ENCODE results near the gene C6orf89.

C6orf89 gene

DNA sequence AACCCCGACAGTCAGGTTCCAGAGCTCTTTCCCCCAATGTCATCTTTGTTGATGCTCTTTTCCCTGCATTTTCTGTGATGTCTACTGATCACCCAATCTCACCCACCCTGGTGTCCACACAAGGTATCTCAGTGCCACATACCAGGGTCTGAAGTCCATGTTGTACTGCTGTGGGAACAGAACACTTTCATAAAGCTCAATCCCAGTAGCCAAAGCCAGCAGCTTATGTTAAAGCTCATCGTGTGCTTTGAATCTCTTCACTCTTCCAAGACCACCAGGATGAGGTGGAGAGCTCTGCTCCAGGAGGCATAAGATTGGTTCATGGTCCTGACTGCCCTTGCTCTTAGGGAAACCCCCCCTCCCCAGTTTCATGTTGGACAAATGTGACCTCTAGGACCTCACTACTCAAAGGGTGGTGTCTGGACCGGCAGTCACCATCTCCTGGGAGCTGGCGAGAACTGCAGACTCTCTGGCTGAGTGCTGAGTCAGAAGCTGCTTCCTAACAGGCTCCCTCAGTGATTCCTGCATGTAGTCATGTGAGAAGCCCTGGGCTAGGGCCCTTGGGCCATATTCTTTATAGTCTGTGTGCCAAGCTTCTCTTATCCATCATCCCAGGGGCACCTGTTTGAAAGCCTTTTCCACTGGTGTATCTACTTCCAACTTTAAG is 33.1 kb upstream of the C6orf89 start:
- DNase-seq (ENCODE audit: low read depth): no peak

DNA sequence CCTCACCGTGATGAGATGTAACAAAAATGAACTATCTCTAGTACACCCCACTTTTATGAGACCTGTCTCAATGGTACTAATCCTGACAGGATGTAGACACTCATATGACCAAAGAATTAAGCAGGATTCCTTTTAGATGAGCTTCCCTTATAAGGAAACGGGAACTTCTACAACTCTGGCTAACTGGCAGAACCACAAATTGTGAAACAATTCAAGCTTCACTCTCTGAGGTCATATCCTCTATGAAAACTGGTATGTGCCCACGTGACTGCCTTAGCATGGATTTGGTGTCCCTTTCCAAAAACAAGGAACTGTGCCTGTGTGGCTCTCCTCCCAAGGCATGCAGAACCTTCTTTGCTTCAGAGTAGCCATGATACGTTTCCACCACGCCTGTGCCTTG is 32.4 kb upstream of the C6orf89 start:
- no peak for DNase-seq (ENCODE audit: low read depth)

- no peak for DNase-seq (ENCODE audit: low read depth)
These were observed 30.0 kb upstream of the C6orf89 start for GRCh38 chr6:36855750-36856149.

- no peak for DNase-seq (ENCODE audit: low read depth)
These were observed 29.5 kb upstream of the C6orf89 start for GRCh38 chr6:36856277-36856676.

GRCh38 chr6:36857325-36857724 is 28.4 kb upstream of the C6orf89 start:
- no peak for DNase-seq (ENCODE audit: low read depth)

GRCh38 chr6:36858407-36858981 is 27.3 kb upstream of the C6orf89 start:
- no peak for DNase-seq (ENCODE audit: low read depth)

GRCh38 chr6:36860126-36860525 is 25.6 kb upstream of the C6orf89 start:
- no peak for DNase-seq (ENCODE audit: low read depth)

GRCh38 chr6:36862164-36862847 is 23.4 kb upstream of the C6orf89 start:
- DNase-seq (ENCODE audit: low read depth): no peak

DNA sequence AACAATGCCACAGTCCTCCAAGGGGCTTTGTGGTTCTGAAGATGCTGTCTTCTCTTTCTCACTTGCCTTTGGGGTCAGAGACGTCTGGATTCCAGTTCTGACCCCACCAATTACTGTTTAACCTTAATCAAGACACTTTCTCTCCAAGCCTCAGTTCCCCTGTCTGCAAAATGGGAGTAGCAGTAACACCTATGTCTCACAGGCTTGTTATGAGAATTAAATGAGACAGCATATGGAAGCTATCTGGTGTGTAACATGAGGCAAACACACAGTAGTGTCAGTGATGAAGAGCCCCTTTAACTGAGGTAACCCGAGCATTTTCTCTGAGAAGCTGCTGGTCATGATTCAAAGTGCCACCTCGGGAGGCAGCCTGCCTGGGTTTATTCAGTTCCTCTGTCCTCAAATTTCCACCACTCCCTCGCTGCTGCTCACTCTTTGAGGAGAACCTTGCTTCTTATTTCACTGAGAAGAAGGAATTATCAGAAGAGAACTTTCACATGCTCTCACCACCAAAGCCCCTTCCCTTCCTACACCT is 22.8 kb upstream of the C6orf89 start:
- no peak for DNase-seq (ENCODE audit: low read depth)

DNA sequence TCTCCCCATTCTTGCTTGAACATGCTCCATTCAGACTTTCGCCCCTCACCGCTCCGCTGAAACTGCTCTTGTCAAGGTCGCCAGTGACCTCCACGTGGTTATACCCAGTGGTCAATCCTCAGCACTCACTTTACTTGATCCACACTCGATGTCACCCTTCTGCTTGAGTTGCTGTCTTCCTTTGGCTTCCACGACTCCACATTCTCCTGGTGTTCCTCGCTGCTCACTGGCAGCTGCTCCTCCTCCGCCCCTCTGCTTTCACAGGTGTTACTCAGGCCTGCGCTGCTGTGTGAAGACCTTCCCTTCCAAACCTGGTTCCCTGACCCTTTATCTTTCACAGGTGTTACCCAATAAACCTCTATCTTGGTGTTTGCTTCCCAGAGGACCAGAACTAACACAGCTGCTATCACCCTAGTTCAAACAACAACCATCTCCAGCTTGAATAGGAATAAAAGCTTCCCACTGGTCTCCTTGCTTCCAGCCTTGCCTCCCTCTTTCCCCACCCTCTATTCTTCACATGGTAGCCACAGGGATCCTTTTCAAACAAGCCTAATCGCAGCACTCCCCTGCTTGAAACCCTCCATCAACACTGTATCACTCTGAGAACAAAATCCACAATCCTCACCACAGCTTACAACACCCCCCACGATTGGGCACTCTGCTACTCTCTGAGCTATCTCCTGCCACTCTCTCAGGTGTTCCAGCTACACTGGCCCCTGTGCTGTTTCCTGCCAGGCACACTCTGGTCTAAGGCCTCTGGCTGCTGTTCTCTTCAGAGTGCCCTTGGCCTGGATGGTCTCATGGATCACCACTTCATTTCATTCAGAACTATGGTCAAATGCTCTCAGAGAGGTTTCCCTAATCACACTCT is 21.8 kb upstream of the C6orf89 start:
- no peak for DNase-seq (ENCODE audit: low read depth)

- no peak for DNase-seq (ENCODE audit: low read depth)
These were observed 19.9 kb upstream of the C6orf89 start for GRCh38 chr6:36865835-36866234.

DNA sequence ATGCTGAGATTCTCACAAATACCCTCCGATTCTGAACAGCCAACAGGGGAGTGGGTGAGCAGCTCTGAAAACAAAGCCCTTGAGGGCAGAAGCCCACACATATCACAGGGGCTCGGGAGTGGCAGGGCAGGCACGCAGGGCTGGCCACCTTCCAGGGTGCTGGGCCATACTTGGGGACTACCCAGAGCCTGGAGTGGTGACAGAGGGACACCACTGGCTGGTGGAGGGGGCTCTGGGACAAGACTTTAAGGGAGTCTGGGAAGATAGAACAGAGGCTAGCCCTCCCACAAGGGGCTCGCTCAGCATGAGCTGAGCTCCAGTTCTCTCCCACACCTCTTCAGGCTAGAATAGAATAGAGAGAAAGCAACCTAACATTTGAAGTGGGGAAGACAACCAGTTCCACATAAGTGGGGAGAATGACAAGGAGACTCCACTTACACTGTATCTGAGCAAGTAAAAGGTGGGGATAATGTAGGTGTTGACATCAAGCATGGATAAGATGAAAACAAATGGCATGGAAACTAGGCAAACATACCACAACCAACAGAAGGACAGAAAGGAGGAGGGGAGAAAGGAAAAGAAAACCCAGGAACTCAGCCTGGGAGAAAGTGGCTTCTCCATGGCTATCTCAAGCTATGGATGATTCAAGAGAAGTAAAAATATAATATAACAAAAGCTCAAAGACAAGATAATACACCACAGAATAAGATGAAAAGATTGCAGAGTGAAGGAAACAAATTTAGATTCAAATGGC is 18.1 kb upstream of the C6orf89 start:
- DNase-seq (ENCODE audit: low read depth): no peak

DNA sequence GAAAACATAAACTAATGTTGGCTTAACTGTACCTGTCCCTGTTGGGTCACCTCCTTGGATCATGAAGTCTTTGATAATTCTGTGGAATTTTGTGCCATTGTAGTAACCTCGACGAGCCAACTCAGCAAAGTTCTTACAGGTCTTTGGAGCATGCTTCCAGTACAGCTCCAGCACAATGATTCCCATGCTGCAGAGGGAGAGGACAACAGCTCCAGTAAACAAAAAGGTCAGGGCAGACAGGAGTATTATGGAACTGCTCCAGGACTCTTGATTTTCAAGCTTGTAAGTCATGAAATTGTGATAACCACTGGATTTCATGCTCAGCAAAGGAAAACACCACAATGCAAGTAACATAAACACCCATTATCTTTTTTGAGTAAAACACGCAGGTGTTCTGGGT is 14.1 kb upstream of the C6orf89 start:
- DNase-seq (ENCODE audit: low read depth): no peak

GRCh38 chr6:36873115-36873514 is 12.6 kb upstream of the C6orf89 start:
- DNase-seq (ENCODE audit: low read depth): no peak

GRCh38 chr6:36873612-36874442 is 11.9 kb upstream of the C6orf89 start:
- DNase-seq (ENCODE audit: low read depth): no peak

- peak; percentile 70 for DNase-seq (ENCODE audit: low read depth)
These were observed 11.1 kb upstream of the C6orf89 start, which contains the start of gene PPIL1 for GRCh38 chr6:36874443-36875249. TSS of gene PPIL1 (minus strand) at chr6:36874803. CDS start at chr6:36874772, 31 bp downstream.

DNA sequence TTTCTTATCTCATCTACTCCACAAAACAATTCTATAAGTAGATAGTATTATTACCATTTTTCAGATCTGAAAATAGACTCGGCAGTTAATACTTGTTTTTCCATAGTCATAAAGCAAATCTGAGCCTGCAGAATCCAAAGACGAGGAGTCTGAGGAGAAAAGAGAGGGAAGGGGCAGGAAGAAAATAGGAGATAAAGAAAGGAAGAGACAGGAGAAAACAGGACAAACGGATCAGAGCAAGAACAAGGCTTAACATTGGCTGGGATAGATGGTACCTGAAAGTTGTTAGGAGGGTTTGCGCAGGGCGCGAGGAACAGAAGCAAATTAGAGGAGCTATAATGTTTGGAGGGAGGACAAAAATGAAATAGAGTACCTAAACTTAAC is 10.5 kb upstream of the C6orf89 start:
- DNase-seq (ENCODE audit: low read depth): no peak

DNA sequence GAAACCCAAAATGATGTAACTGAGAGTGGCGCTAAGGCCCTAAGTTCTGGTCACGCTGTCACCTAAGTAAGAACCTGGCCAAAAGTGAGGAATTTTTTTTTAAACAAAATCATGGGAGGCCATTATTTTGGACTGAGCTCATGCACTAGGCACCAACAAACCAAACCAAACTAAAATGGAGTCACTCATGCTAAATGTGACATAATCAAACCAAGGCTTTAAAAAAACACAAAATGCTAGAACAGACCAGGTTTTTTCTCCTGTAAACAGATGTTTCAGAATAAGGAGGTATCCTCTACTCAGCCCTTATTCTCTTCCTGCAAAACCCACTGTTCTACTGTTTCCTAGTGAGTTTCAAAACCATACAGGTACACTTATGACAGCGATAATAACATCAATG is 1.1 kb upstream of the C6orf89 start:
- no peak for DNase-seq (ENCODE audit: low read depth)

- no peak for DNase-seq (ENCODE audit: low read depth)
These were observed 1.3 kb downstream of the C6orf89 start for GRCh38 chr6:36886950-36887618.

All from stimulated activated CD8-positive, alpha-beta memory T cell treated with anti-CD3 and anti-CD28 coated beads, Interleukin-12 subunit alpha, Interleukin-12 subunit beta, amount 100 ng/mL, for 4 hours (primary cell).